ENCODE measurements around the gene ATP2C2.

- no peak for TF ChIP-seq POLR2AphosphoS5 (IDR thresholded peaks at IDR 0.05)
- no peak for TF ChIP-seq CTCF (IDR thresholded peaks at IDR 0.05)
These were observed 41.8 kb upstream of the ATP2C2 start for GRCh38 chr16:84326545-84326944.
